Kidney epithelial cell (primary cell): ENCODE measurements around the gene CD3E. TPM values are rescaled to one million over a fixed set of nuclear protein-coding genes. Genes with fewer than 3 reads are reported as not detected.

Experiments used
- DNase-seq: peaks from one replicate; pipeline ENCODE4 v3.0.0-alpha.2; 2010; ENCODE audit warnings: low read depth
- H3K27me3 ChIP-seq: 2 replicates; pipeline ENCODE4 v1.6.0; 2011; ENCODE audit warnings: low read length; ENCODE audit not compliant: control insufficient read depth, insufficient read depth
- H3K36me3 ChIP-seq: 2 replicates; pipeline ENCODE4 v1.5.1; 2011; ENCODE audit warnings: low read length; ENCODE audit not compliant: control insufficient read depth, insufficient read depth
- H3K4me3 ChIP-seq: 2 replicates; pipeline ENCODE4 v1.5.1; 2011; ENCODE audit warnings: low read depth, mild to moderate bottlenecking, control low read depth, low read length
- CTCF ChIP-seq: IDR thresholded peaks from 2 replicates; pipeline ENCODE4 v1.5.1; 2011; ENCODE audit warnings: mild to moderate bottlenecking, moderate library complexity, low read length, control low read depth, inconsistent platforms; ENCODE audit not compliant: insufficient read depth, poor library complexity, severe bottlenecking
- total RNA-seq: library from RNA; depleted of rRNA; stranded (reverse); fragments of >200 nt; gene quantifications from 2 replicates; pipeline ENCODE4 v1.2.3, GENCODE V29; 2015

Gene CD3E
- total RNA-seq, 1 donor from 2014 or later, result not detected

GRCh38 chr11:118342503-118343161 is 38.1 kb downstream of the CD3E start, which contains the start of gene CD3D:
Gene CD3D, minus strand, starts transcription at chr11:118342705. Its CDS starts 98 bp downstream, at chr11:118342607.
- DNase-seq, result no peak
- H3K27me3 ChIP-seq, result peaks cover 5% of the 10 kb centered on the region
- H3K4me3 ChIP-seq, result no peak within 1 kb of the TSS
- no peaks in the 10 kb centered on the region for H3K36me3 ChIP-seq
- no peak for TF ChIP-seq CTCF

DNA sequence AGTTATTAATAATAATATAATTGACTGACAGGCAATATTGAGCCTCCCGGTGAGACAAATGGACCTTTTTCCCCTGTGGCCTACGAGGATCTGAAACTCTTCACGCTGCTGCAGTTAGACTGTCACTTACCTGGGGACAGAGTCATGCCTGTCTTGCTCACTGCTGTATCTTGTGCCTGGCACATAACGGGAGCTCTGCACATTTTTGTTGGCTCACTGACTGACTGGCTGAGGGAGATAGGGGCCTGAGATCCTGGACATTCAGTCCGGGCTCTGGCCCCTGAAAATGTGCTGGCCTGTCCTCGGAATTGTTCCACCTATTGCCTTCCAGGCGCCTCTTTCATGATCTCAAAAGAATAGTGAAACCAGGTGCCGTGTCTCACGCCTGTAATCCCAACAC is 38.7 kb downstream of the CD3E start:
- peaks cover 8% of the 10 kb centered on the region for H3K27me3 ChIP-seq
- TF ChIP-seq CTCF, result no peak
- no peak overlapping the region for H3K4me3 ChIP-seq
- H3K36me3 ChIP-seq, result no peaks in the 10 kb centered on the region
- DNase-seq, result no peak

DNA sequence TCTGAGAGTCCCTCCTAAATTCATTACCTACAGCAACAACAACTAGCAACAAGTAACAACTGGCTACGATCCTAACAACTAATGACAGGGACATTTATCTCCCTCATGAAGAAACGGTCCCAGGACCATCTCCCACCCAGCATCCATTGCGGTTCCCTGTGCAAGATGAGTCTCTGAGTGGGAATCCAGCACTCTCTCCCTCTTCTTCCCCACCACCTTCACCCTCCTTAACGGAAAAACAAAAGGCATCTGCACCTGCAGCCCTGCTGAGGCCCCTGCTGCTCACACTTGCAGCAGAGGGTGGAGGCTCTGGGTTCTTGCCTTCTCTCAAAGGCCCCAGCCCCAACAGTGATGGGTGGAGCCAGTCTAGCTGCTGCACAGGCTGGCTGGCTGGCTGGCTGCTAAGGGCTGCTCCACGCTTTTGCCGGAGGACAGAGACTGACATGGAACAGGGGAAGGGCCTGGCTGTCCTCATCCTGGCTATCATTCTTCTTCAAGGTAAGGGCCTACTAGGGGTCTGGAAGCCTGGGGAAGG is 39.5 kb downstream of the CD3E start, which contains the start of gene CD3G:
TSS of gene CD3G (plus strand) at position 364 of the 535 bp plus-strand sequence. CDS start at position 444, 80 bp downstream.
- DNase-seq, result no peak
- H3K4me3 ChIP-seq, result no peak within 1 kb of the TSS
- peaks cover 8% of the 10 kb centered on the region for H3K27me3 ChIP-seq
- H3K36me3 ChIP-seq, result no peaks in the 10 kb centered on the region
- no peak for TF ChIP-seq CTCF

GRCh38 chr11:118349475-118349874 is 44.9 kb downstream of the CD3E start:
- Histone ChIP-seq H3K27me3 (peaks cover 7% of the 10 kb centered on the region), H3K4me3 (no peak overlapping the region), H3K36me3 (no peaks in the 10 kb centered on the region)
- TF ChIP-seq CTCF, result no peak
- DNase-seq, result no peak

DNA sequence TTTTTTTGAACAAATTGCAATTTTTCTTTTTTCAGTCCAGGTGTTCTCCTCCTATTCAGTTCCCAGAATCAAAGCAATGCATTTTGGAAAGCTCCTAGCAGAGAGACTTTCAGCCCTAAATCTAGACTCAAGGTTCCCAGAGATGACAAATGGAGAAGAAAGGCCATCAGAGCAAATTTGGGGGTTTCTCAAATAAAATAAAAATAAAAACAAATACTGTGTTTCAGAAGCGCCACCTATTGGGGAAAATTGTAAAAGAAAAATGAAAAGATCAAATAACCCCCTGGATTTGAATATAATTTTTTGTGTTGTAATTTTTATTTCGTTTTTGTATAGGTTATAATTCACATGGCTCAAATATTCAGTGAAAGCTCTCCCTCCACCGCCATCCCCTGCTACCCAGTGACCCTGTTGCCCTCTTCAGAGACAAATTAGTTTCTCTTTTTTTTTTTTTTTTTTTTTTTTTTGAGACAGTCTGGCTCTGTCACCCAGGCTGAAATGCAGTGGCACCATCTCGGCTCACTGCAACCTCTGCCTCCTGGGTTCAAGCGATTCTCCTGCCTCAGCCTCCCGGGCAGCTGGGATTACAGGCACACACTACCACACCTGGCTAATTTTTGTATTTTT is 48.7 kb downstream of the CD3E start:
- no peak for DNase-seq
- no peaks in the 10 kb centered on the region for H3K36me3 ChIP-seq
- no peak overlapping the region for H3K4me3 ChIP-seq
- peaks cover 5% of the 10 kb centered on the region for H3K27me3 ChIP-seq
- TF ChIP-seq CTCF, result peak; percentile 31
